GM23338 (cell line): ENCODE data around the gene PDF. TPM values are rescaled to one million over a fixed set of nuclear protein-coding genes. Genes with fewer than 3 reads are reported as not detected.

Experiments used
- ATAC-seq: fragments of 200-7000 bp; cut with Tn5 transposase; 3 replicates; pipeline ENCODE4 v1.9.1; 2020
- DNase-seq: peaks from one replicate; pipeline ENCODE4 v3.0.0-alpha.2; 2015; ENCODE audit warnings: low spot score
- H2AFZ ChIP-seq: fragments of 200-600 bp; sonication (generic); 2 replicates; pipeline ENCODE4 v1.8.0; 2016; ENCODE audit warnings: antibody characterized with exemption, mild to moderate bottlenecking, moderate library complexity
- H3F3A ChIP-seq: fragments of 200-600 bp; sonication (generic); replicated peaks from 2 replicates; pipeline ENCODE4 v1.8.0; 2017; ENCODE audit warnings: antibody characterized with exemption, mixed run types, low read depth
- H3K27ac ChIP-seq: fragments of 200-600 bp; sonication (generic); 2 replicates; pipeline ENCODE4 v1.6.1; 2016; ENCODE audit warnings: low read depth
- H3K27me3 ChIP-seq: fragments of 200-600 bp; sonication (generic); 2 replicates; pipeline ENCODE4 v1.8.0; 2016; ENCODE audit warnings: mild to moderate bottlenecking, mixed run types, moderate library complexity; ENCODE audit not compliant: insufficient read depth
- H3K36me3 ChIP-seq: fragments of 200-600 bp; sonication (generic); 2 replicates; pipeline ENCODE4 v1.8.0; 2016; ENCODE audit warnings: mild to moderate bottlenecking; ENCODE audit not compliant: insufficient read depth
- H3K4me1 ChIP-seq: fragments of 200-600 bp; sonication (generic); 2 replicates; pipeline ENCODE4 v1.8.0; 2016; ENCODE audit warnings: mild to moderate bottlenecking, moderate library complexity; ENCODE audit not compliant: insufficient read depth
- H3K4me2 ChIP-seq: fragments of 200-600 bp; sonication (generic); 2 replicates; pipeline ENCODE4 v1.7.1; 2017; ENCODE audit warnings: mixed run types
- H3K4me3 ChIP-seq: fragments of 200-600 bp; sonication (generic); 2 replicates; pipeline ENCODE4 v1.6.1; 2016; ENCODE audit warnings: mixed run types
- H3K79me2 ChIP-seq: fragments of 200-600 bp; sonication (generic); replicated peaks from 2 replicates; pipeline ENCODE4 v1.8.0; 2017; ENCODE audit warnings: mild to moderate bottlenecking; ENCODE audit not compliant: insufficient read depth
- H3K9me2 ChIP-seq: fragments of 200-600 bp; sonication (generic); 2 replicates; pipeline ENCODE4 v1.8.0; 2017; ENCODE audit not compliant: insufficient read depth
- H4K20me1 ChIP-seq: fragments of 200-600 bp; sonication (generic); replicated peaks from 2 replicates; pipeline ENCODE4 v1.8.0; 2017; ENCODE audit warnings: mild to moderate bottlenecking; ENCODE audit not compliant: insufficient read depth
- H3K27ac Mint-ChIP-seq: 2 replicates; pipeline ENCODE4 v1.8.0; 2020; ENCODE audit warnings: inconsistent platforms, mild to moderate bottlenecking, moderate library complexity, mixed read lengths
- H3K27me3 Mint-ChIP-seq: 3 replicates; pipeline ENCODE4 v1.8.0; 2022; ENCODE audit warnings: low read depth, mild to moderate bottlenecking, moderate library complexity, mixed read lengths, inconsistent platforms; ENCODE audit not compliant: insufficient read depth, poor library complexity
- H3K36me3 Mint-ChIP-seq: 3 replicates; pipeline ENCODE4 v1.8.0; 2021; ENCODE audit warnings: low read depth, mild to moderate bottlenecking, inconsistent platforms, moderate library complexity, mixed read lengths
- H3K4me1 Mint-ChIP-seq: 3 replicates; pipeline ENCODE4 v1.8.0; 2020; ENCODE audit warnings: mild to moderate bottlenecking, inconsistent platforms, mixed read lengths
- H3K4me3 Mint-ChIP-seq: 3 replicates; pipeline ENCODE4 v1.8.0; 2021; ENCODE audit warnings: moderate library complexity, mild to moderate bottlenecking, inconsistent platforms, mixed read lengths
- H3K9me3 Mint-ChIP-seq: 3 replicates; pipeline ENCODE4 v1.8.0; 2020; ENCODE audit warnings: moderate library complexity, mild to moderate bottlenecking, inconsistent platforms, mixed read lengths
- CREB1 ChIP-seq: fragments of 250-450 bp; sonication (Bioruptor Pico); IDR thresholded peaks from 2 replicates; pipeline ENCODE4 v1.5.0; 2020; ENCODE audit warnings: low read depth, mild to moderate bottlenecking, moderate library complexity
- CTCF ChIP-seq, 2 experiments: fragments of 200-600 bp in 1 of 2; sonication (generic) in 1 of 2; conservative IDR thresholded peaks; 2 replicates each; pipeline versions ENCODE4 v1.5.1 to v1.6.1; 2016 to 2017; ENCODE audit warnings: antibody characterized with exemption in 2 of 2, low read depth in 2 of 2, mild to moderate bottlenecking in 2 of 2, moderate library complexity in 1 of 2
- ETS1 ChIP-seq: IDR thresholded peaks from 2 replicates; pipeline ENCODE4 v1.6.1; 2016; ENCODE audit warnings: antibody characterized with exemption
- EZH2 ChIP-seq: fragments of 200-600 bp; sonication (generic); IDR thresholded peaks from one replicate; pipeline ENCODE4 v1.8.0; 2017; ENCODE audit warnings: antibody characterized with exemption, mild to moderate bottlenecking, low read depth; ENCODE audit not compliant: unreplicated experiment
- EZH2phosphoT487 ChIP-seq: fragments of 200-600 bp; sonication (generic); IDR thresholded peaks from one replicate; pipeline ENCODE4 v1.8.1; 2018; ENCODE audit warnings: antibody characterized with exemption; ENCODE audit not compliant: unreplicated experiment
- JUNB ChIP-seq: IDR thresholded peaks from one replicate; pipeline ENCODE4 v1.6.1; 2016; ENCODE audit warnings: antibody characterized with exemption; ENCODE audit not compliant: unreplicated experiment
- NANOG ChIP-seq: IDR thresholded peaks from 2 replicates; pipeline ENCODE4 v1.6.1; 2016; ENCODE audit warnings: antibody characterized with exemption, borderline replicate concordance
- POLR2AphosphoS5 ChIP-seq: IDR thresholded peaks from 2 replicates; pipeline ENCODE4 v1.6.1; 2016; ENCODE audit warnings: antibody characterized with exemption, low read depth
- ZNF114 ChIP-seq: fragments of 250-450 bp; sonication (Bioruptor Pico); IDR thresholded peaks from 2 replicates; pipeline ENCODE4 v1.5.0; 2020; ENCODE audit warnings: mild to moderate bottlenecking, moderate library complexity
- ZNF331 ChIP-seq: fragments of 250-450 bp; sonication (Bioruptor Pico); IDR thresholded peaks from 2 replicates; pipeline ENCODE4 v1.5.0; 2020; ENCODE audit warnings: low read depth, mild to moderate bottlenecking, moderate library complexity
- long read RNA-seq: library from polyadenylated mRNA; unstranded; transcript quantifications from one replicate; pipeline ENCODE4 v2.0.0, GENCODE V29; 2020; ENCODE audit not compliant: unreplicated experiment
- polyA plus RNA-seq: library from polyadenylated mRNA; unstranded; fragments of >200 nt; fragmentation: Nextera tagmentation; extraction: Ambion mirVana; gene quantifications from 2 replicates; pipeline ENCODE4 v1.2.1, GENCODE V29; 2016
- total RNA-seq: library from RNA; depleted of rRNA; stranded (reverse); fragments of >200 nt; shearing (Covaris generic); gene quantifications from 2 replicates; pipeline ENCODE4 v1.2.3, GENCODE V29; 2014; rRNA removed
- TF ChIP-seq, protein P1 (sequence below): fragments of 250-450 bp; sonication (Bioruptor Pico); IDR thresholded peaks from 2 replicates; pipeline ENCODE4 v1.5.0; 2020; ENCODE audit warnings: mild to moderate bottlenecking, moderate library complexity
- TF ChIP-seq, protein P2 (sequence below): IDR thresholded peaks from one replicate; pipeline ENCODE4 v1.6.1; 2018; ENCODE audit warnings: antibody characterized with exemption; ENCODE audit not compliant: unreplicated experiment

Gene PDF
- 43.4 and 48.7 TPM in 2 replicates for total RNA-seq
- polyA plus RNA-seq, result 16.2 and 18.8 TPM in 2 replicates
- long read RNA-seq, transcript PDF-201 (2 exons, 1,158 nt), result major isoform, 26 of 27 reads
- long read RNA-seq, partial matches to known transcripts, result 0 of 27 reads
- long read RNA-seq, other reads (novel, unspliced or antisense), result 1 of 27 reads

DNA sequence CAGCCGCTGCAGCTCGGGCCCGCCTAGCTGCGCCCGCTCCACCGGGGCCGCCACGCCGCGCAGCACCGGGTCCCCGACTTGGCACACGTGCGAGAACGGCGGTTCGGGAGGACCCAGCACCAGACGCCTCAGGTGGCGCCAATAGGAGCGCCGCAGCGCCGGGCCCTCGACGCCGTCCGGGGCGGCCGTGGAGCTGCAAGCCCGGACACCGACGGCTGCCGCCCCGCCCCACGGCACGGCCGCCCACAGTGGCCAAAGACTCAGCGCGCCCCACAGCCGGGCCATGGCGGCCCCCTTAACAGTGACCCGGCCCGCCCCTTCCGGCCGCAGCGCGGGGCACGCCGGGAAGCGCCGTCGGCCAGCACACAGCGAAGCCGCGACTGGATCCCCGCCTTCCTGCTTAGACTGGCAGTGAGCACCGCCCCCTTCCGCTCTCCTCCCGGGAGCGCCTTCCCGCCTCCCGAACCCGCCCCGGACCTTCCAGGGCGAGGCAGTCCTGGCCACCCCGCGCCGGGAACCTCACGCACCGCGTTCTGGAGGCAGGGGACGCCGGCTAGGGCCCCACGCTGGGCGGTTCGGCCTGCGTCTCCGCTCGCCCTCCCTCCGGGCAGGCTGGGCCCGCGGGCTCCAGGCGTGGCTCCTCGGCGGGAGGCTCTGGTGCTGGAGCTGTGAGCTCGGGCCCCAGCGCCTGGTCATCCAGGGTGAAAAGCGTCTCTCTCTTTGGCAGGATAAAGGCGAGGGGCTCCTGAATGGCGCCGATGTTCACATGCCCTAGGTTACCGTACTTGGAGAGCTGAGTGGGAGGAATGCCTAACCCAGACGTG is at the start of gene PDF:
TSS of gene PDF (minus strand) at position 303 of the 824 bp plus-strand sequence. CDS start at position 285, 18 bp downstream.
- peaks cover 41% of the 10 kb centered on the region for H4K20me1 ChIP-seq
- H2AFZ ChIP-seq, result peak within 1 kb of the TSS; percentile 80; the same call in 1 of the 2 replicates
- ATAC-seq (peak; percentile 90), DNase-seq (peak; percentile 98)
- H3K9me2 ChIP-seq, result no peaks in the 10 kb centered on the region
- Mint-ChIP-seq H3K27ac (peak within 1 kb of the TSS; percentile 95), H3K4me3 (peak within 1 kb of the TSS; percentile 90), H3K4me1 (peaks cover 18% of the 10 kb centered on the region), H3K9me3 (0 out of 3 replicates have a peak, but pooled peaks cover 4% of the 10 kb centered on the region), H3K36me3 (peaks cover 81% of the 10 kb centered on the region), H3K27me3 (peaks cover 20% of the 10 kb centered on the region)
- H3K4me2 ChIP-seq, result peak within 1 kb of the TSS; percentile 95
- H3K79me2 ChIP-seq, result peaks cover 63% of the 10 kb centered on the region
- peaks cover 41% of the 10 kb centered on the region for H3F3A ChIP-seq
- H3K4me3 ChIP-seq, result peak within 1 kb of the TSS; percentile 90
- H3K4me1 ChIP-seq, result peaks cover 21% of the 10 kb centered on the region
- no peaks in the 10 kb centered on the region for H3K27me3 ChIP-seq
- peak within 1 kb of the TSS; percentile 99 for H3K27ac ChIP-seq
- H3K36me3 ChIP-seq, result peaks cover 27% of the 10 kb centered on the region
- TF ChIP-seq CREB1 (no peak; the same call in 1 of the 2 replicates), ZNF331 (no peak), EZH2 (no peak), CTCF (conservative IDR thresholded peaks at IDR 0.05; ENCODE audit: low read depth in 2 of 2) (no peak), EZH2phosphoT487 (no peak), POLR2AphosphoS5 (peak; percentile 96), JUNB (no peak), ZNF114 (no peak), ETS1 (peak; percentile 73), NANOG (no peak)
- TF ChIP-seq, protein P1, sequence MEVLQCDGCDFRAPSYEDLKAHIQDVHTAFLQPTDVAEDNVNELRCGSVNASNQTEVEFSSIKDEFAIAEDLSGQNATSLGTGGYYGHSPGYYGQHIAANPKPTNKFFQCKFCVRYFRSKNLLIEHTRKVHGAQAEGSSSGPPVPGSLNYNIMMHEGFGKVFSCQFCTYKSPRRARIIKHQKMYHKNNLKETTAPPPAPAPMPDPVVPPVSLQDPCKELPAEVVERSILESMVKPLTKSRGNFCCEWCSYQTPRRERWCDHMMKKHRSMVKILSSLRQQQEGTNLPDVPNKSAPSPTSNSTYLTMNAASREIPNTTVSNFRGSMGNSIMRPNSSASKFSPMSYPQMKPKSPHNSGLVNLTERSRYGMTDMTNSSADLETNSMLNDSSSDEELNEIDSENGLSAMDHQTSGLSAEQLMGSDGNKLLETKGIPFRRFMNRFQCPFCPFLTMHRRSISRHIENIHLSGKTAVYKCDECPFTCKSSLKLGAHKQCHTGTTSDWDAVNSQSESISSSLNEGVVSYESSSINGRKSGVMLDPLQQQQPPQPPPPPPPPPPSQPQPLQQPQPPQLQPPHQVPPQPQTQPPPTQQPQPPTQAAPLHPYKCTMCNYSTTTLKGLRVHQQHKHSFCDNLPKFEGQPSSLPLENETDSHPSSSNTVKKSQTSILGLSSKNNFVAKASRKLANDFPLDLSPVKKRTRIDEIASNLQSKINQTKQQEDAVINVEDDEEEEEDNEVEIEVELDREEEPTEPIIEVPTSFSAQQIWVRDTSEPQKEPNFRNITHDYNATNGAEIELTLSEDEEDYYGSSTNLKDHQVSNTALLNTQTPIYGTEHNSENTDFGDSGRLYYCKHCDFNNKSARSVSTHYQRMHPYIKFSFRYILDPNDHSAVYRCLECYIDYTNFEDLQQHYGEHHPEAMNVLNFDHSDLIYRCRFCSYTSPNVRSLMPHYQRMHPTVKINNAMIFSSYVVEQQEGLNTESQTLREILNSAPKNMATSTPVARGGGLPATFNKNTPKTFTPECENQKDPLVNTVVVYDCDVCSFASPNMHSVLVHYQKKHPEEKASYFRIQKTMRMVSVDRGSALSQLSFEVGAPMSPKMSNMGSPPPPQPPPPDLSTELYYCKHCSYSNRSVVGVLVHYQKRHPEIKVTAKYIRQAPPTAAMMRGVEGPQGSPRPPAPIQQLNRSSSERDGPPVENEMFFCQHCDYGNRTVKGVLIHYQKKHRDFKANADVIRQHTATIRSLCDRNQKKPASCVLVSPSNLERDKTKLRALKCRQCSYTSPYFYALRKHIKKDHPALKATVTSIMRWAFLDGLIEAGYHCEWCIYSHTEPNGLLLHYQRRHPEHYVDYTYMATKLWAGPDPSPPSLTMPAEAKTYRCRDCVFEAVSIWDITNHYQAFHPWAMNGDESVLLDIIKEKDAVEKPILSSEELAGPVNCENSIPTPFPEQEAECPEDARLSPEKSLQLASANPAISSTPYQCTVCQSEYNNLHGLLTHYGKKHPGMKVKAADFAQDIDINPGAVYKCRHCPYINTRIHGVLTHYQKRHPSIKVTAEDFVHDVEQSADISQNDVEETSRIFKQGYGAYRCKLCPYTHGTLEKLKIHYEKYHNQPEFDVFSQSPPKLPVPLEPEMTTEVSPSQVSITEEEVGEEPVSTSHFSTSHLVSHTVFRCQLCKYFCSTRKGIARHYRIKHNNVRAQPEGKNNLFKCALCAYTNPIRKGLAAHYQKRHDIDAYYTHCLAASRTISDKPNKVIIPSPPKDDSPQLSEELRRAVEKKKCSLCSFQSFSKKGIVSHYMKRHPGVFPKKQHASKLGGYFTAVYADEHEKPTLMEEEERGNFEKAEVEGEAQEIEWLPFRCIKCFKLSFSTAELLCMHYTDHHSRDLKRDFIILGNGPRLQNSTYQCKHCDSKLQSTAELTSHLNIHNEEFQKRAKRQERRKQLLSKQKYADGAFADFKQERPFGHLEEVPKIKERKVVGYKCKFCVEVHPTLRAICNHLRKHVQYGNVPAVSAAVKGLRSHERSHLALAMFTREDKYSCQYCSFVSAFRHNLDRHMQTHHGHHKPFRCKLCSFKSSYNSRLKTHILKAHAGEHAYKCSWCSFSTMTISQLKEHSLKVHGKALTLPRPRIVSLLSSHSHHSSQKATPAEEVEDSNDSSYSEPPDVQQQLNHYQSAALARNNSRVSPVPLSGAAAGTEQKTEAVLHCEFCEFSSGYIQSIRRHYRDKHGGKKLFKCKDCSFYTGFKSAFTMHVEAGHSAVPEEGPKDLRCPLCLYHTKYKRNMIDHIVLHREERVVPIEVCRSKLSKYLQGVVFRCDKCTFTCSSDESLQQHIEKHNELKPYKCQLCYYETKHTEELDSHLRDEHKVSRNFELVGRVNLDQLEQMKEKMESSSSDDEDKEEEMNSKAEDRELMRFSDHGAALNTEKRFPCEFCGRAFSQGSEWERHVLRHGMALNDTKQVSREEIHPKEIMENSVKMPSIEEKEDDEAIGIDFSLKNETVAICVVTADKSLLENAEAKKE (CRISPR knock-in tag), result no peak
- TF ChIP-seq, protein P2, sequence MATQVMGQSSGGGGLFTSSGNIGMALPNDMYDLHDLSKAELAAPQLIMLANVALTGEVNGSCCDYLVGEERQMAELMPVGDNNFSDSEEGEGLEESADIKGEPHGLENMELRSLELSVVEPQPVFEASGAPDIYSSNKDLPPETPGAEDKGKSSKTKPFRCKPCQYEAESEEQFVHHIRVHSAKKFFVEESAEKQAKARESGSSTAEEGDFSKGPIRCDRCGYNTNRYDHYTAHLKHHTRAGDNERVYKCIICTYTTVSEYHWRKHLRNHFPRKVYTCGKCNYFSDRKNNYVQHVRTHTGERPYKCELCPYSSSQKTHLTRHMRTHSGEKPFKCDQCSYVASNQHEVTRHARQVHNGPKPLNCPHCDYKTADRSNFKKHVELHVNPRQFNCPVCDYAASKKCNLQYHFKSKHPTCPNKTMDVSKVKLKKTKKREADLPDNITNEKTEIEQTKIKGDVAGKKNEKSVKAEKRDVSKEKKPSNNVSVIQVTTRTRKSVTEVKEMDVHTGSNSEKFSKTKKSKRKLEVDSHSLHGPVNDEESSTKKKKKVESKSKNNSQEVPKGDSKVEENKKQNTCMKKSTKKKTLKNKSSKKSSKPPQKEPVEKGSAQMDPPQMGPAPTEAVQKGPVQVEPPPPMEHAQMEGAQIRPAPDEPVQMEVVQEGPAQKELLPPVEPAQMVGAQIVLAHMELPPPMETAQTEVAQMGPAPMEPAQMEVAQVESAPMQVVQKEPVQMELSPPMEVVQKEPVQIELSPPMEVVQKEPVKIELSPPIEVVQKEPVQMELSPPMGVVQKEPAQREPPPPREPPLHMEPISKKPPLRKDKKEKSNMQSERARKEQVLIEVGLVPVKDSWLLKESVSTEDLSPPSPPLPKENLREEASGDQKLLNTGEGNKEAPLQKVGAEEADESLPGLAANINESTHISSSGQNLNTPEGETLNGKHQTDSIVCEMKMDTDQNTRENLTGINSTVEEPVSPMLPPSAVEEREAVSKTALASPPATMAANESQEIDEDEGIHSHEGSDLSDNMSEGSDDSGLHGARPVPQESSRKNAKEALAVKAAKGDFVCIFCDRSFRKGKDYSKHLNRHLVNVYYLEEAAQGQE, result no peak
